NCI-H2171 treated with DMSO at 0.1 percent for 48 hours (cell line): ENCODE measurements around the gene NRBP1.
A peak's percentile ranks its signal among the peaks of the same experiment; 100 is the strongest.

ENCODE experiments used
- DNase-seq: peaks from one replicate; lab custom pipeline; 2025; lab: John Stamatoyannopoulos, UW

NRBP1 gene

DNA sequence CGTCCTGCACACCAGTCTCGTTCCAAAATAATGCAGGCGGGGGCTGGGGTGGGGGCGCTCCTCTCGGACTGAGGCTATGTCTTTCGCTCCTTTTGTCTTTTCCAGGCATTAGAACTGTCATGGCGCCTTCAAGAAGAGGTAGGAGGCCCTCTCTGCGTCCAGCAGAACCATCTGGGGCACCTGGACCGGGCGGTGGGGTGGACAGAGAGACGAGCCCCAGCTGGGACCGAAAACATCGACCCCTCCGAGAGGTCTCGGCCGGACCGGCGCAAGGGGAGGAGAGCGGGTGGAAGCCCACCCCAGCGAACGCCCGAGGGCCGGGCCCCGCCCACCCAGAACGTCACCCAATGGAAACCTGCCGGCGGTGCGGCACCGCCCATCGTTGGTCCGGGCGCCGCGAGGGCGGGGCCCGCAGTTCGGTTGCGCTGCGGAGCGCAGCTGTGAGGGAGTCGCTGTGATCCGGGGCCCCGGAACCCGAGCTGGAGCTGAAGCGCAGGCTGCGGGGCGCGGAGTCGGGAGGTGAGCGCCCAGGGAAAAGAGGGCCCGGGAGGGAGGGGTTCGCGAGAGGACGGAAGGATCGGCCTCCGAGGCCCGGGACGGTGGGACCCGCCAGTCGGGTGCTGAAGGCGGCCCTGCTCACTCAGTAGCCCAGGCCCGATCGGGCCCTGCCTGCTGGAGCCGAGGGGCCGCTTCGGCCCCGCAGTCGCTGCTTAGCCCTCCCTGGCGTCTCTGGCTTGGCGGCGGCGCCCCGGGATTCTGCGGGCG lies at the start of gene NRBP1:
Gene NRBP1 (plus strand): TSS at position 419 of the 765 bp plus-strand sequence. CDS start 4,643 bp downstream, outside the sequence.
- peak; percentile 94 for DNase-seq

DNA sequence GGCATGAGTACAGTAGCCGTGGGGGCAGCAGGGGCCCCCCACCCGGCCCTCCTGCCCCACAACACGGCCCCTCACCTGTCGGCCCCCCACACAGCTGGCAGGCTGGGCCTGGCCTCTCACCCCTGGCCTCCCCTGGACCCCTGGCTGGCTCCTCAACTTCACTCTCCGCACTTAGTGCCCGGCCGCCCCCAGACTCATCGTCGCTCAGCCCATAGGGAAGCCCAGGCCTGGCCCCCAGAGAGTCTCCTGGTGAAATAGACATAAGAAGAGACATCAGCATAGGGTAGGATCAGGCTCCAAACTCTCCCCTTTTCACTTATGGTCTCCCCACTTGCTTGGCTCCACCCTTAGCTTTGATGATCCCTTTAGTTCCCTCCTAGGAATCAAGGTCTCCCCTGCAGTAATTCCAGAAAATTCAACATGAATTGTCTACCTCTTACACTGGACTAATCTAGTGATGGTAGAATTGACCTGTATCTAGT lies 49.6 kb upstream of the NRBP1 start:
- no peak for DNase-seq

DNA sequence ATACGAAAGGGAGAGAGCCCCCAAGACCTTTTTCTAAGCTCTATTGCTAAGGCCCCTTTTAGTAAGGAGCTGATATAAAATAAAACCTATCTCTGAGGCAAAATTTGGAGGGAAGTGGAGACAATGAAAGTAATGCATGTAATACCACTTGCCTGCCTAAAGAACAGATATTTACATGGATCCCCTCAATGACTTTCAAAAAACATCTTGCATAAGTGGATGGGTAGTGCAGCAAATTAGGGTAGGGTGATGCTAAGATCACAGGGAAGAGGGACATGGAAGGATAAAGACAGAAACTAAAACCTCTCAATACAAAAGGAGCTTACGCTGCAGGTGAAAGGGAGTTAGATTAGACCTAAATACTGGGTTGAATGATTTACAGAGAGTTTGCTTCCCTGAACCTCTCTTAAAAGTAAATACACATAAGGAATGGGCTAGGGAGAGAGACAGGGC lies 49.0 kb upstream of the NRBP1 start:
- peak; percentile 36 for DNase-seq

DNA sequence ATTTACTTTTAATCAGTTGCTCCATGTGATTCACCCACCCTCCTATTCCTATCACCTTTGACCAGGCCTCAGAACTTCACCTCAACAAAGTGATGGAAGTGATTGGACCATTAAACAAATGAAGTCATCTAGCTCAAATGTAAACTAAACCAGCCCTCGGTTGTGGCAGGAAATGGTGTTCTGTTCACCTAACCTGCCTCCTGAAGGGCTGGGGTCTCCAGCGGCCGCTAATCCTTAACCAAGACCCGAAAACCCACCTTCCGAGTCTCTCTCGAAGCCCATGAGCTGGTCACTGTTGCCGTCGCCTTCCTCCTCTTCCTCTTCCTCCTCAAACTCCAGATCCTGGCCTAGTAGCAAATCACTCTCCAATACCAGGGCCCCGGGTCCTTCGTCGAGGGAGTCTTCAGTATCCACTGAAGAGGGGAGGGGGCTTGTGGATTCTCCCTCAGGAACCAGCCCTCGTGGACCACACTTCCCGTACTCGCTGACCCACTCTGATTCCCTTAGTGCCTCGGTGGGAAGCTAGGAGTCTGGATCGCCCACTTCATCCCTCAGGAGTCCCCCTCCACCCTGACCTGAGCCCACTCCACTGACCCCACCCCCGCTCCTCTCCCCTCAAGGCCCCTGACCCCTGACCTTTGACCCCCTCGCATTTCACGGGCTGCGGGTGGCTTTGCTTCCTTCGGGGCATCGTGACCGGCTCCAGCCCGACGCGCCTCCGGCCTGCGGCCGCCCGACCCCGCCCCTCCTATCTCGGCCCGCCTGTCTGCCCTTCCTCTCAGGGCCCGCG lies 48.4 kb upstream of the NRBP1 start:
- DNase-seq, result peak; percentile 41

DNA sequence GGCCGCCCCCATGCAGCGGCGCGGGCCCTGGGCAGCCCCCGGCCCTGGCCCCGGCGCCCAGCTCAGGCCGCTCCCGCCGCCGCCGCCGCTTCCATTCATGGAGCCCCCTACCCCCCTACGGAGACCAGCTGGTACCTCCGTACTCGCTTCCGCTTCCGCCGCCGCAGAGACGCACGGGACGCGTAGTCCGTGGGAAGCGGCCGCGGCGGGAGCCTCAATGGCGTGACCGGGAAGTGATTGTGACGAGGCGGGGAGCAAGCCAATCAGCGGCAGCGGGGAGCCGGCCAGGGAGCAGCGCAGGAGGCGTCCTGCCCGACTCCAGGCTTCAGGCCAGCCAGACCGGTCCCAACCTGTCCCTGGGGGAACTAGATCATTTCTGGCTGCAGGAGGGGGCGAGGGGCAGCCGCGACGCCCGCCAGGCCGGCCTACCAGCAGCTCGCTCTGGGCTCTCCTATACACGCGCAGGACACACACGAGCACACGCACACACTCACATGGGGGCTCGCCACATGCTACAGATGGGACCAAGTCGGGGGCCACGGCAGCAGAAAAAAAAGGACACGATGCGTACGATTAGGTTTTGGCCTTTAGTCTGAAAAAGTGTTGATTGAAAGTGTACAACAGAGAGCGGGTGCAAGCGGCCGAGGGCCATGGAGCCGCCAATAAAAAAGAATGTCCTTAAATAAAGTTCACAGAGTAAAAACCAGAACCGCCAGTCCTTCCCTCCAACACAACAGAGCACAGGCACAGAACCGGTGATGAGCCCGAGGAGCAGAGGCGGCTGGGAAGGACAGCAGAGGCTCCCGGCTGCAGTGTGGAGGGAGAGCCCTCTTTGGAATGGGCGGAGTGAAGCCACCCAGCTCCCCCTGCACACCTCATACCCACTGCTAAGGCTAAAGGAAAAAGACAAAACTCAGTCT lies 47.5 kb upstream of the NRBP1 start, which contains the start of gene ZNF513:
Gene ZNF513 (minus strand): TSS at position 109 of the 920 bp plus-strand sequence. CDS start 208 bp downstream, outside the sequence.
- DNase-seq, result peak; percentile 97

DNA sequence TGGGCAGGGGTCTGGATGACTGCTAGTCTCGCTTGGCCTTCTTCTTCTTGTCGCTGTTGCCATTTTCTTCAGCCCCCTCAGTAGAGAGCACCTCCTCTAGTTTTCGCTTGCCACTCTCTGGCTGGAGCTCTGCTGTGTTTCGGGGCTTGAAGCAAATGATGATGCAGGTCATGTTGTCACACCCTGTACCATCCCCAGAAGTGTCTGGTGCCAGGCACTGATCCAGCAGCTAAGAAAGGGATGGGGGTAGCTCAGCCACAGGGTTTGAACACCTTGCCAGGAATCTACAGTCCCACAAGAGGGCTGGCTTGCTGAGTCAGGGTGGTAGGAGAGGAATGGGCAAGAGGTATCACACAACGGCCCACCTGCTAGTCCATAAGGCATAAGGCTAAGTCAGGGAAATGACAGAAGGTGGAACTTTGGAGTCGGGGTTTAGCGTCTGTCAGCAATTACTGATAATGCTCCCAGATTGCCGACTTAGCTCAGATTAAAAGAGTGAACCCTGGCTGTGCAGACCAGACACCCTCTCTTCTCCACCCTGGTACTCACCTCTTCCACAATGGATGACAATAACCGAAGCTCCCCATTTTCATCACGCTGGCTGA lies 46.8 kb upstream of the NRBP1 start:
- peak; percentile 32 for DNase-seq

- DNase-seq, result no peak
These were observed 37.4 kb upstream of the NRBP1 start for GRCh38 chr2:27390822-27391679.

DNA sequence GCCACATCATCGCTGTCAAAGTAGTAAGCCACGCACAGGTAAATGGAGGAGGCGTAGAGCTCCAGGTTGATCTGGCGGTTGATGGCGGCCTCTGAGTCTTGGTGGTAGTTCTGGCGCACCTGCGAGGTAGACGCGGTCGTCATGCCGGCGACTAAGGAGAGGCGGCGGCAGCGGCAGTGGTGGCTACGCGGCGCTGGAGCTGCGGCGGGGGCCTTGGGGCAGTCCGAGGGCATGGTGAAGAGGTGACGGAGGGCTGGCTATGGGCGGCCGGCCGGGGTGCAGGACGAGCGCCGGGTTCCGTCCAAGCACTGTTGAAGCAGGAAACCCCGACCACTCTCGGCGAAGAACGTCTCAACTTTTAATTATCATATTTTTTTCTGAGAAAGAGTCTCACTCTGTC lies 35.2 kb upstream of the NRBP1 start:
- DNase-seq, result no peak

GRCh38 chr2:27398962-27399361 lies 29.5 kb upstream of the NRBP1 start:
- no peak for DNase-seq

- no peak for DNase-seq
These were observed 27.9 kb upstream of the NRBP1 start for GRCh38 chr2:27400348-27401135.

- peak; percentile 91 for DNase-seq
These were observed 20.5 kb upstream of the NRBP1 start for GRCh38 chr2:27407798-27408491.

- DNase-seq, result peak; percentile 55
These were observed 19.7 kb upstream of the NRBP1 start for GRCh38 chr2:27408601-27409320.

GRCh38 chr2:27409321-27410073 lies 18.9 kb upstream of the NRBP1 start, which contains the start of gene PPM1G:
PPM1G (minus strand) TSS chr2:27409591; CDS start chr2:27409422, 169 bp downstream.
- peak; percentile 97 for DNase-seq

DNA sequence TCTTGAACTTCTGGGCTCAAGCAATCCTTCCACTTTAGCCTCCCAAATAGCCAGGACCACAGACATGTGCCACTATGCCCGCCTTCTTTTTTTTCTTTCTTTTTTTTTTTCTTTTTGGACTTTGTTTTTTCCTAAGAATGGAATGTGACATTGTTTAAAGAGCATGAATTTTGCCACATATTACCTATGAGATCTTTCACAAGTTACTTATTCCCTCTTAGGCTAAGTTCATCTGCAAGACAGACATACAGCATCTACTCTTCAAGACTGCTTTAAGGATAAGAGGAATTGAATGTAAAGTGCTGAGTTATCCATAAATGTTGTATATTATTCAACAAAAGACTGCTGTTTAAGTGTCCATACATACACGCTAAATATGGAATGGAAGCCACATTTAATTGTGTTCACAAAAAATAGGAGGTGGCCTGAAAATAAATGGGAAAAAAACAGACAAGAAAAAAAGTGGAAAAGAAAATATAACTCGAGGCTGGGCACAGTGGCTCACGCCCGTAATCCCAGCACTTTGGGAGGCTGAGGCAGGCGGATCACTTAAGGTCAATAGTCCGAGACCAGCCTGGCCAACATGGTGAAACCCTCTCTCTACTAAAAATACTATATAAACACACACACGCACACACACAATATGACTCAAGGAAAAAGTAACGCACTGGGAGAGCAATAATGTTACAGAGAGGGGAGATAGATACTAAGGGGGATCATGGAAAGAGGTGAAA lies 15.8 kb upstream of the NRBP1 start:
- no peak for DNase-seq

DNA sequence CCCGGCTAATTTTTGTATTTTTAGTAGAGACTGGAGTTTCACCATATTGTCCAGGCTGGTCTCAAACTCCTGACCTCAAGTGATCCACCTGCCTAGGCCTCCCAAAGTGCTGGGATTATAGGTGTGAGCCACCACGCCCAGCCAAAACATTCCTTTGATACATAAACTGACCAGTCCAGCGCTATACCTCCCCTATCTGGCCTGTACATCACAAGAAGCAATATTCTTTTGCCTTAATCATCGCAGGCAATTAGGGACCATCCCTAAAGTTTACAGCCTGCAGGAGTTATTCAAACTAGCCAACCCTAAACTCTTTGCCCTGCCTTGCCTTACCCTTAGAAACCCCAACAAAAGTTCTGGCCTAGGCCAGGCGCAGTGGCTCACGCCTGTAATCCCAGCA lies 12.3 kb upstream of the NRBP1 start:
- no peak for DNase-seq

- no peak for DNase-seq
These were observed 7.4 kb upstream of the NRBP1 start for GRCh38 chr2:27420996-27421395.
